IMR-90 (cell line): ENCODE measurements around the gene RNU6-1. TPM values are rescaled to one million over a fixed set of nuclear protein-coding genes. Genes with fewer than 3 reads are reported as not detected.

Source experiments
- ATAC-seq: fragments of 200-7000 bp; cut with Tn5 transposase; 2 replicates; pipeline ENCODE4 v1.9.1; 2020; ENCODE audit warnings: low read depth, mild to moderate bottlenecking, moderate library complexity
- BruUV-seq: library from RNA; stranded (reverse); fragments of 400-500 nt; replicated peaks from 2 replicates; lab custom pipeline; 2021; lab: Mats Ljungman, UMichigan
- CTCF ChIA-PET: fragments of 300-600 bp; formaldehyde crosslinking; extraction: SDS; loops from one replicate; lab custom pipeline; 2021; ENCODE audit warnings: antibody characterized with exemption; lab: Yijun Ruan, JAX
- POLR2A ChIA-PET: fragments of 300-600 bp; sonication (Branson Sonifier 250); formaldehyde crosslinking; loops from one replicate; lab custom pipeline; 2022; ENCODE audit warnings: antibody characterized with exemption; ENCODE audit not compliant: unreplicated experiment; lab: Charles Lee
- DNase-seq: peaks from one replicate; pipeline ENCODE4 v3.0.0; 2013
- H2AFZ ChIP-seq: replicated peaks from 2 replicates; pipeline ENCODE3; 2013; ENCODE audit warnings: low read length, mild to moderate bottlenecking; ENCODE audit not compliant: poor library complexity
- H2AK5ac ChIP-seq: 2 replicates; pipeline ENCODE4 v1.6.1; 2013; ENCODE audit warnings: low read depth, low read length, inconsistent platforms
- H2AK9ac ChIP-seq: replicated peaks from 2 replicates; pipeline ENCODE3; 2013; ENCODE audit warnings: mild to moderate bottlenecking, low read depth, low read length, moderate library complexity; ENCODE audit not compliant: poor library complexity
- H2BK120ac ChIP-seq: 2 replicates; pipeline ENCODE4 v1.6.1; 2013; ENCODE audit warnings: low read depth, low read length, inconsistent platforms
- H2BK15ac ChIP-seq: 3 replicates; pipeline ENCODE4 v1.6.1; 2013; ENCODE audit warnings: low read depth, low read length, inconsistent platforms
- H2BK20ac ChIP-seq: 2 replicates; pipeline ENCODE4 v1.6.1; 2013; ENCODE audit warnings: low read depth, mild to moderate bottlenecking, inconsistent platforms, low read length, moderate library complexity
- H2BK5ac ChIP-seq: 2 replicates; pipeline ENCODE4 v1.6.1; 2013; ENCODE audit warnings: mild to moderate bottlenecking, low read depth, low read length, inconsistent platforms; ENCODE audit not compliant: poor library complexity, severe bottlenecking
- H3K14ac ChIP-seq: replicated peaks from 2 replicates; pipeline ENCODE4 v1.6.1; 2013; ENCODE audit warnings: low read depth, low read length, inconsistent platforms
- H3K18ac ChIP-seq: 2 replicates; pipeline ENCODE4 v1.6.1; 2013; ENCODE audit warnings: low read depth, low read length, control low read depth
- H3K23ac ChIP-seq: 2 replicates; pipeline ENCODE4 v1.6.1; 2013; ENCODE audit warnings: low read depth, low read length, inconsistent platforms
- H3K27ac ChIP-seq: 2 replicates; pipeline ENCODE4 v1.5.1; 2013; ENCODE audit warnings: mild to moderate bottlenecking, control low read depth, low read length; ENCODE audit not compliant: insufficient read depth
- H3K27me3 ChIP-seq: 2 replicates; pipeline ENCODE4 v1.6.1; 2013; ENCODE audit warnings: low read length; ENCODE audit not compliant: control insufficient read depth, insufficient read depth
- H3K36me3 ChIP-seq: 2 replicates; pipeline ENCODE4 v1.6.1; 2013; ENCODE audit warnings: low read length, mixed read lengths; ENCODE audit not compliant: control insufficient read depth, insufficient read depth
- H3K4ac ChIP-seq: 2 replicates; pipeline ENCODE4 v1.6.1; 2013; ENCODE audit warnings: low read depth, low read length, inconsistent platforms
- H3K4me1 ChIP-seq: 2 replicates; pipeline ENCODE4 v1.6.1; 2013; ENCODE audit warnings: low read length, mixed read lengths; ENCODE audit not compliant: control insufficient read depth, insufficient read depth
- H3K4me2 ChIP-seq: 2 replicates; pipeline ENCODE4 v1.6.1; 2013; ENCODE audit warnings: low read depth, mild to moderate bottlenecking, control low read depth, low read length, moderate library complexity
- H3K4me3 ChIP-seq: 2 replicates; pipeline ENCODE4 v1.5.1; 2013; ENCODE audit warnings: low read depth, mild to moderate bottlenecking, control low read depth, low read length, moderate library complexity; ENCODE audit not compliant: insufficient read depth
- H3K56ac ChIP-seq: 2 replicates; pipeline ENCODE4 v1.6.1; 2013; ENCODE audit warnings: low read length, inconsistent platforms; ENCODE audit not compliant: insufficient read depth; ENCODE audit errors: extremely low read depth
- H3K79me1 ChIP-seq, 2 experiments: 2 replicates each; pipeline ENCODE4 v1.6.1; 2013; ENCODE audit warnings: low read length in 2 of 2, inconsistent platforms in 1 of 2, low read depth in 1 of 2
- H3K9ac ChIP-seq: 2 replicates; pipeline ENCODE4 v1.6.1; 2013; ENCODE audit warnings: low read depth, low read length, control low read depth
- H3K9me1 ChIP-seq: 2 replicates; pipeline ENCODE4 v1.6.1; 2013; ENCODE audit warnings: low read length, inconsistent platforms; ENCODE audit not compliant: insufficient read depth
- H3K9me3 ChIP-seq: 2 replicates; pipeline ENCODE4 v1.6.1; 2013; ENCODE audit warnings: low read length; ENCODE audit not compliant: control insufficient read depth, insufficient read depth
- H4K20me1 ChIP-seq: 2 replicates; pipeline ENCODE4 v1.6.1; 2013; ENCODE audit warnings: low read length, inconsistent platforms; ENCODE audit not compliant: insufficient read depth
- H4K5ac ChIP-seq: 2 replicates; pipeline ENCODE4 v1.6.1; 2013; ENCODE audit warnings: mild to moderate bottlenecking, low read depth, low read length, control low read depth
- H4K8ac ChIP-seq, 2 experiments: 2 replicates each; pipeline ENCODE4 v1.6.1; 2013; ENCODE audit warnings: low read depth in 2 of 2, low read length in 2 of 2, control low read depth in 1 of 2, inconsistent platforms in 1 of 2
- H4K91ac ChIP-seq: 2 replicates; pipeline ENCODE4 v1.6.1; 2013; ENCODE audit warnings: low read depth, low read length, inconsistent platforms; ENCODE audit not compliant: insufficient read depth
- BHLHE40 ChIP-seq: fragments of 150-350 bp; IDR thresholded peaks from 2 replicates; pipeline ENCODE4 v1.6.1; 2016; ENCODE audit warnings: mild to moderate bottlenecking, low read depth, low read length
- CEBPB ChIP-seq: IDR thresholded peaks from 2 replicates; pipeline ENCODE4 v1.6.1; 2012; ENCODE audit warnings: low read depth, low read length, improper control_type of control experiment
- FOS ChIP-seq: fragments of 150-350 bp; IDR thresholded peaks from 2 replicates; pipeline ENCODE4 v1.6.1; 2016; ENCODE audit warnings: low read depth, low read length
- MAZ ChIP-seq: IDR thresholded peaks from 2 replicates; pipeline ENCODE4 v1.6.1; 2012; ENCODE audit warnings: low read depth, mild to moderate bottlenecking, low read length, improper control_type of control experiment, moderate library complexity, borderline replicate concordance
- MXI1 ChIP-seq: IDR thresholded peaks from 2 replicates; pipeline ENCODE4 v1.6.1; 2012; ENCODE audit warnings: low read depth, mild to moderate bottlenecking, low read length, moderate library complexity, borderline replicate concordance
- NFE2L2 ChIP-seq: fragments of 150-350 bp; IDR thresholded peaks from 2 replicates; pipeline ENCODE4 v1.6.1; 2016; ENCODE audit warnings: low read depth, mild to moderate bottlenecking, low read length
- RAD21 ChIP-seq: IDR thresholded peaks from 2 replicates; pipeline ENCODE4 v1.6.1; 2012; ENCODE audit warnings: low read length, improper control_type of control experiment
- RCOR1 ChIP-seq: IDR thresholded peaks from 2 replicates; pipeline ENCODE4 v1.6.1; 2012; ENCODE audit warnings: mild to moderate bottlenecking, low read length, improper control_type of control experiment; ENCODE audit not compliant: insufficient replicate concordance
- RFX5 ChIP-seq: IDR thresholded peaks from 2 replicates; pipeline ENCODE4 v1.8.0; 2012; ENCODE audit warnings: low read depth, mild to moderate bottlenecking, low read length, moderate library complexity
- SMC3 ChIP-seq: fragments of 150-350 bp; IDR thresholded peaks from 2 replicates; pipeline ENCODE4 v1.6.1; 2016; ENCODE audit warnings: low read depth, mild to moderate bottlenecking, antibody characterized with exemption, low read length, moderate library complexity
- USF2 ChIP-seq: fragments of 150-350 bp; IDR thresholded peaks from 2 replicates; pipeline ENCODE4 v1.6.1; 2017; ENCODE audit warnings: mild to moderate bottlenecking, antibody characterized with exemption, low read length, low read depth
- WGBS, 2 experiments: methylation state at CpG; one replicate each; pipeline versions ENCODE4 v1.1.5 to v1.1.7; 2013; ENCODE audit warnings: missing lambda C conversion rate in 2 of 2; ENCODE audit not compliant: insufficient read length in 1 of 2; ENCODE audit errors: extremely low coverage in 2 of 2; 5-methylcytosine and 5-hydroxymethylcytosine counted together
- dilution Hi-C: fragments of 300-500 bp; cut with HindIII; formaldehyde crosslinking; loops from one replicate; pipeline ENCODE4 v1.14.3; 2018; ENCODE audit warnings: low sequenced_read_pairs; ENCODE audit not compliant: unreplicated experiment
- in situ Hi-C: fragments of 300-500 bp; cut with MboI; formaldehyde crosslinking; loops from 3 replicates; pipeline ENCODE4 v1.14.3; 2019; ENCODE audit warnings: low sequenced_read_pairs, inconsistent platforms, mixed read lengths
- intact Hi-C: fragments of 100-400 bp; cut with micrococcal nuclease; formaldehyde crosslinking; loops from 2 replicates; pipeline ENCODE4 v1.10.0; 2022
- polyA plus RNA-seq, 3 experiments: library from polyadenylated mRNA; depleted of rRNA; stranded (reverse); fragments of >200 nt; gene quantifications; 2 replicates each; pipeline ENCODE4 v1.2.3, GENCODE V29; 2012; ENCODE audit warnings: low replicate concordance in 1 of 3
- total RNA-seq: library from RNA; depleted of rRNA; stranded (reverse); fragments of >200 nt; gene quantifications from 2 replicates; pipeline ENCODE4 v1.2.3, GENCODE V29; 2012

Gene RNU6-1
- total and polyA plus RNA-seq, 2 of the 4 experiments (the other 2 are of a cell fraction): not detected

GRCh38 chr15:67829647-67830504 is 10.0 kb downstream of the RNU6-1 start:
- in situ Hi-C loops (no loop called here), intact Hi-C loops (loop anchor here (5.0 to 10.0 kb wide), 3 partner anchors 288 to 765 kb away; partner anchors contain the start of genes MAP2K5 and SMAD3), dilution Hi-C loops (no loop called here)
- Histone ChIP-seq H2AFZ (no peak overlapping the region), H3K4me2 (no peak overlapping the region), H3K23ac (no peak overlapping the region; the same call in 1 of the 2 replicates), H3K56ac (no peak overlapping the region), H4K91ac (no peak overlapping the region), H3K9me1 (no peaks in the 10 kb centered on the region; the same call in 1 of the 2 replicates), H2AK5ac (no peak overlapping the region), H3K14ac (no peak overlapping the region), H3K79me1 (no peaks in the 10 kb centered on the region), H2BK120ac (no peak overlapping the region), H3K18ac (no peak overlapping the region), H3K27me3 (peaks cover 95% of the 10 kb centered on the region), H3K4me1 (peaks cover 3% of the 10 kb centered on the region; the same call in 1 of the 2 replicates), H4K20me1 (peaks cover 14% of the 10 kb centered on the region), H3K27ac (no peak overlapping the region), H2BK15ac (no peak overlapping the region), H3K9me3 (peaks cover 10% of the 10 kb centered on the region), H2AK9ac (no peak overlapping the region), H3K4ac (no peak overlapping the region), H4K5ac (no peak overlapping the region), H4K8ac (no peak overlapping the region), H3K36me3 (no peaks in the 10 kb centered on the region), H3K9ac (no peak overlapping the region), H2BK20ac (no peak overlapping the region), H2BK5ac (no peak overlapping the region), H3K4me3 (no peak overlapping the region)
- no peak for DNase-seq
- TF ChIP-seq NFE2L2: no peak
- TF ChIP-seq RAD21: no peak
- TF ChIP-seq RCOR1: no peak
- no peak for TF ChIP-seq BHLHE40
- no peak for TF ChIP-seq MXI1
- TF ChIP-seq SMC3: no peak
- TF ChIP-seq MAZ: no peak
- TF ChIP-seq USF2: no peak
- TF ChIP-seq CEBPB: no peak
- TF ChIP-seq FOS: no peak
- no peak for TF ChIP-seq RFX5
- ChIA-PET CTCF (no interaction called here), POLR2A (no interaction called here)
- 12% methylated on average over 26 of the region's 68 CpGs; no CpG with 5 or more reads in 1 of the 2 experiments for WGBS, 2 experiments
- ATAC-seq: no peak
- BruUV-seq: no TSS peak
